HUES64 (cell line): Measurements from ENCODE around the gene PANK4.
"Not testable (repeated sequence)": the region's sequence is repeated elsewhere in the genome, so short reads cannot be mapped to it uniquely, and the experiment has no call there.

Experiments
- H3K27ac ChIP-seq: 2 replicates; pipeline ENCODE4 v1.7.0; 2013; ENCODE audit warnings: low read depth, low read length, inconsistent platforms
- H3K27me3 ChIP-seq: 2 replicates; pipeline ENCODE4 v1.6.1; 2013; ENCODE audit warnings: mild to moderate bottlenecking, low read length; ENCODE audit not compliant: insufficient read depth
- H3K36me3 ChIP-seq: 2 replicates; pipeline ENCODE4 v1.6.1; 2013; ENCODE audit warnings: mild to moderate bottlenecking, low read length; ENCODE audit not compliant: insufficient read depth
- H3K4me1 ChIP-seq: 2 replicates; pipeline ENCODE4 v1.6.1; 2013; ENCODE audit warnings: mild to moderate bottlenecking, low read length, moderate library complexity; ENCODE audit not compliant: insufficient read depth
- H3K4me3 ChIP-seq: 2 replicates; pipeline ENCODE4 v1.5.1; 2013; ENCODE audit warnings: mild to moderate bottlenecking, low read length, moderate library complexity
- H3K9ac ChIP-seq: 2 replicates; pipeline ENCODE4 v1.6.1; 2013; ENCODE audit warnings: mild to moderate bottlenecking, low read depth, low read length
- H3K9me3 ChIP-seq: 2 replicates; pipeline ENCODE4 v1.6.1; 2013; ENCODE audit warnings: low read depth, low read length; ENCODE audit not compliant: insufficient read depth
- WGBS: fragments of 150-250, 120-280 bp; methylation state at CpG from one replicate; pipeline ENCODE4 v1.1.7; 2013; ENCODE audit warnings: missing lambda C conversion rate; 5-methylcytosine and 5-hydroxymethylcytosine counted together

PANK4 gene

DNA sequence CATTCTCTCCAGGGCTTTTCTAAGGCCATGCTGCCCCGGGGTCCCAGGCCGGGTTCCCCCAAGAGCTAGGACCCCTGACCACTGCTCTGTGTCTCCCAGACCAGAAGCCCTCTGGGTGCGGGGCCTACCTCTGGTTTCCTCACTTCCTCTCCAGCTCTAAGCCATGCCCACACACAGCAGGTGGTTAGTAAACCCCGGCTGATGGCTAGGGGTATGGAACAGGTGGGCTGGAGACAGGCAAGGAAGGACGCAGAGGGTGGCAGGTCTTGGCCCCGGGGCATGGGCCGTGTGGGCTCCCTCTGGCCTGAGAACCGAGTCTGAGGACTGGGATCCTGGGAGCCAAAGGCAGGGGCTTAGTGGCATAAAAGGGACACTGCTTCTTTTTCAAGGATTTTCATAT is 66.2 kb downstream of the PANK4 start:
- Histone ChIP-seq H3K36me3 (no peaks in the 10 kb centered on the region), H3K27ac (no peak overlapping the region), H3K4me1 (no peaks in the 10 kb centered on the region), H3K4me3 (no peak overlapping the region), H3K27me3 (no peaks in the 10 kb centered on the region), H3K9ac (no peak overlapping the region), H3K9me3 (no peaks in the 10 kb centered on the region)
- 90% methylated on average over 8 of the region's 8 CpGs for WGBS

GRCh38 chr1:2459757-2460156 is 66.6 kb downstream of the PANK4 start:
- H3K27me3 ChIP-seq, result no peaks in the 10 kb centered on the region
- no peaks in the 10 kb centered on the region for H3K36me3 ChIP-seq
- no peak overlapping the region for H3K9ac ChIP-seq
- H3K9me3 ChIP-seq, result no peaks in the 10 kb centered on the region
- 88% methylated on average over 23 of the region's 23 CpGs for WGBS
- H3K4me3 ChIP-seq, result no peak overlapping the region
- no peaks in the 10 kb centered on the region for H3K4me1 ChIP-seq
- no peak overlapping the region for H3K27ac ChIP-seq

DNA sequence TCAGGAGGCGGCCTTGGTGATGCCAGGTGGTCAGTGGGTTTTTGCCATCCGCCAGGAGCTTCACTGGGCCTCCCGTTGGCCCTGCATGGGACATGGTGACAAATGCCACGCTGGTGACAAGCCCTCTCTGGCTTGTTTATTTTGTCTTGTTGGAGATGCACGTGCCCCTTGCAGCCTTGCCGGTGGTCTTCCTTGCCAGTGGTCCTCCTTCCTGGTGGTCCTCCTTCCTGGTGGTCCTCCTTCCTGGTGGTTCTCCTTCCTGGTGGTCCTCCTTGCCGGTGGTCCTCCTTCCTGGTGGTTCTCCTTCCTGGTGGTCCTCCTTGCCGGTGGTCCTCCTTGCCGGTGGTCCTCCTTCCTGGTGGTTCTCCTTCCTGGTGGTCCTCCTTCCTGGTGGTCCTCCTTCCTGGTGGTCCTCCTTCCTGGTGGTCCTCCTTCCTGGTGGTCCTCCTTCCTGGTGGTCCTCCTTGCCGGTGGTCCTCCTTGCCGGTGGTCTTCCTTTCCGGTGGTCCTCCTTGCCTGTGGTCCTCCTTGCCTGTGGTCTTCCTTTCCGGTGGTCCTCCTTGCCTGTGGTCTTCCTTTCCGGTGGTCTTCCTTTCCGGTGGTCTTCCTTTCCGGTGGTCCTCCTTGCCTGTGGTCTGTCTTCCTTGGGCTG is 67.2 kb downstream of the PANK4 start:
- H3K9me3 ChIP-seq, H3K4me1 ChIP-seq, H3K27ac ChIP-seq, H3K9ac ChIP-seq, H3K4me3 ChIP-seq, H3K27me3 ChIP-seq, H3K36me3 ChIP-seq: not testable (repeated sequence)
- 89% methylated on average over 16 of the region's 16 CpGs for WGBS

- H3K27me3 ChIP-seq, result no peaks in the 10 kb centered on the region
- no peaks in the 10 kb centered on the region for H3K4me1 ChIP-seq
- no peak overlapping the region for H3K9ac ChIP-seq
- H3K9me3 ChIP-seq, result no peaks in the 10 kb centered on the region
- no peak overlapping the region for H3K27ac ChIP-seq
- no peaks in the 10 kb centered on the region for H3K36me3 ChIP-seq
- no peak overlapping the region for H3K4me3 ChIP-seq
- 95% methylated on average over 18 of the region's 18 CpGs for WGBS
These were observed 67.7 kb downstream of the PANK4 start for GRCh38 chr1:2458687-2459086.
